Islet of Langerhans (tissue), 1 donor: Measurements from ENCODE around the gene FAM204A.

Experiments used
- FAIRE-seq: peaks from one replicate; lab custom pipeline; 2011; peaks lifted over from hg19 to GRCh38; lab: Jason Lieb, UNC

The FAM204A gene

DNA sequence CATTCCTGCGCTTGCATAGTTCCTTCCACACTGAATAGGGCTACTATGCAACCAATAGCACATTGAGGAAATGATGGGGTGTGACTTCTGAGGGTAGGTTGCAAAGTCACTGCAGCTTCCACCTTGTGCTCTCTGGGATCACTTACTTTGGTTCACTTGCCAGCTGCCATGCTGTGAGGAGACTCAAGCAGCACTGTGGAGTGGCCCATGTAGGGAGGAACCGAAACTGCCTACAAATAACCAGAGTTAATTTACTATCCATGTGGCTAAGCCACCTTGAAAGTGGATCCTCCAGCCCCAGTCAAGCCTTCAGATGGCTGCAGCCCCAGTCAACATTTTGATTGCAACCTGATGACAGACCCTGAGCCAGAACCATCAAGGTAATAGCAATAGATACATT is 64.3 kb downstream of the FAM204A start:
- FAIRE-seq: no peak

DNA sequence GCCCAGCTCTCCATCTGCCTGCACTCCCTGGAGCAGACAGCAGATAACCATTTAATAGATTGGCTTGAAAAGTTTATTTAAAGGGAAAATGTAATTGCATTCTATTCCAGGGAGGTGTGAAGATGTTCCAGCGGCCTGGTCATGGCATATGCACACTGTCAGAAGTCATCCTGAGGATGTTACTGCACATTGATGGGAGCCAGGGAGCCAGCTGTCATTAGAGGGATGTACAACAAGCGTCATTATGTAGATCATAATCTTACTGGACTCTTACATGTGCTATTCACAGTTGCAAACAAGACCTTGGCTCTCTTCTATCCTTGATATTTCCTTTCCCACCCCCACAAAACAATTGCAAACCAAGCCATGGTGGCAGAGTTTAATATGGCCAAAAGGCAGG is 65.4 kb downstream of the FAM204A start:
- FAIRE-seq: no peak

DNA sequence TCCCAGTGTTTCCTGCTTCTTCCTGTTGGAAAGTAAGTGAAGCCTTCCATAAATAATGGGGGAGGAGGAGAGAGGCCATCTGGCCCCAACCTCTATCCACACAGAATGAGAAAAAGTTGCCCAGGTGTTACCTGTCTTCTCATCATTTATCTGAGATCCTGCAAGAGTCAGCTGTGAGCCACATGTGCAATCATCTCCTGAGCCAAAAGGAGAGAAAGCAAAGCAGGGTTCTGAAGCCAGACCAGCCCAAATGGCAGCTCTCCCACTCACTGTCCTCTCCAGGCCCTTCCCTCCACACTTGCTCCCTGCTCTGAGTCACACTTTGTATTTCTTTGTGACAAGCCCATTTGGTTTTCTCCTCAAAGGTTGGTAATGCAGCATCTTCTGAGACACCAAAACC is 65.9 kb downstream of the FAM204A start:
- FAIRE-seq: no peak

GRCh38 chr10:118273662-118274061 is 68.5 kb downstream of the FAM204A start:
- no peak for FAIRE-seq

DNA sequence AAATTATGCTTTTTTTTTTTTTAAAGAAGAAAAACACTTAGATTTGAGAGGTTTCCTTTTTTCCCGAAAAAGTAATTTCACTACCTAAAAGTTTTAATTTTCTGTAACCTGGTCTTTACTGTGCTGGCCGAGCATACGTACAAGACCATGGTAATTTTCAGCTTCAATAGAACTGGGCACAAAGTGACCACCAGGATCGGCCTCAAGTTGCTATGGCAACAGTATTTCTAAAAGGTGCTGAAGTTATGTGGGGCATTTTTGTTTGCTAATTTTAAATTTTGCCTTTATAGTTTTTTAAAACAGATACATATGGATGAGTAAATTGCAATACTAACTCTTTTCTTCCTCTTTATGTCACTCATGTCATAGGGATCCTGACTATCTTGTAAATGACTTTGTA is 69.4 kb downstream of the FAM204A start:
- FAIRE-seq: no peak

- FAIRE-seq: peak; percentile 24
These were observed 69.9 kb downstream of the FAM204A start for GRCh38 chr10:118272149-118272721.

- no peak for FAIRE-seq
These were observed 70.5 kb downstream of the FAM204A start for GRCh38 chr10:118271671-118272070.

DNA sequence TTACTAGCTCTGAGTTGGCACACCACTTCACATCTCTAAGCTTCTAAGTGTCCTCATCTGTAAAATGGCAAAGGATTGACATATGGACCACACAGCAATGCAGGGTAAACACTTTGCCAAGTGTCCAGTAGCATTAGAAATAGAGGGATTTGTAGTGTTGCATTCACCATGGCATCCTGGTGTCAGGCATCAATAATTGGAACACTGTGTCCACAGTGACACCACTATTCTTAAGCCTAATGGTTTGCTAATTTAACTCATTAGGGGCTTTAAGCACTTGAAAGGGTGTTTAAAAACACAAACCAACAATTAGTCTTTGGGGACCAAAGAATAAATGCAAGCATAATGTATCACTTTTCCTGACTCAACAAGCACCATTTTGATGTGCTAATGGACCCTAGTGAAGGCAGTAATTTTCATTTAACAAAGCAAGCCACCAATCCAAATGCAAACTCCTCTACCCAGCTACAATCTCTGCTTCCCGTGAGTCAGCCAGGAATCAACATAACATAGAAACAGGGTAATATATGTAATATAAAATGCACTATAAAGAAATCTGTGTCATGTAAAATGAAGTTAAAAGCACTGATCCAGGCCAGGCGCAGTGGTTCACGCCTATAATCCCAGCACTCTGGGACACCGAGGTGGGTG is 75.9 kb downstream of the FAM204A start:
- FAIRE-seq: no peak

DNA sequence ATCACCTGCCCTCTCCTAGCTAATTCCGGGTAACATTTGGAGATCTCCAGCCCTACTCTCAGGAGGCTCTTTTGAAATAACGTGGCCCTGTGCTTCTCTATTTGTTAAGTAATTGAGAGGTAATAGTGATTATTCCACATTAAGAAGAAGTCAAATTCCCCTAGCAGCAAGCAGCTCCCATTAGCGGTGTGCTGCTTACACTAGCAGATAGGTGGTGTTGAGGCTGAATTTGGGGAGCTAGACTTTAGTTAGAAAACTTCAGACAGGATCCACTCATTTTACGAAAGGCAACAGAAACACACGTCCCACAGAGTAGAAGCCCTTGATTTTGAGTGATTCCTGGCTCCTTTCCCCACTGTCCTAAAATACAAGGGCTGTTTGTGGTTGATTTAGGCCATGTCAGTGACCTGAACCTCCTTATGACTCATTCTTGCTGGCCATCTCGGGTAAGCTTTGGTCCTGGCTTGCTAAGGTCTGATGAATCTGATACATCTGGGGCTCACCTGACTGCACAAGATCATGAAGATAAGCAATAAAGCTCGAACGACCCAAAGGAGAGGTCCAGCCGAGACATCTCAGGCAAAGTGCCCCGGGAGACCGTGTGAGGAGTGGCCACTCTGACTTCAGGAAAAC is 77.2 kb downstream of the FAM204A start:
- FAIRE-seq: no peak

DNA sequence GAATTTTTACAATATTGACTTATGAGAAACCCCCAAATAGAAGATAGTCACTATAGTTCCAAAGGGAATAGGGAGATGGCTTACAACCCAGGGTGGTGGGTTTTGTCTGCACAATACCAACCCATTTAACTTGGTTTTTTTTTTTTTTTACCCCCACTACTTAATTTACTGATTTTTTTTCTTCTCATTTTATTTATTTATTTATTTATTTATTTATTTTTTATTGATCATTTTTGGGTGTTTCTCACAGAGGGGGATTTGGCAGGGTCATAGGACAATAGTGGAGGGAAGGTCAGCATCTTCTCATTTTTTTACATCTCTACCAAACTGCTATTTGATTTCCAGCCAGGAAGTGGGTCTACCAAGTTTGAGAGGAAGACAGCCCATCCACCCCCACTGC is 77.9 kb downstream of the FAM204A start:
- no peak for FAIRE-seq

- no peak for FAIRE-seq
These were observed 79.6 kb downstream of the FAM204A start for GRCh38 chr10:118262538-118262937.

GRCh38 chr10:118259288-118259906 is 82.7 kb downstream of the FAM204A start:
- no peak for FAIRE-seq

- FAIRE-seq: no peak
These were observed 83.8 kb downstream of the FAM204A start for GRCh38 chr10:118258285-118258684.

DNA sequence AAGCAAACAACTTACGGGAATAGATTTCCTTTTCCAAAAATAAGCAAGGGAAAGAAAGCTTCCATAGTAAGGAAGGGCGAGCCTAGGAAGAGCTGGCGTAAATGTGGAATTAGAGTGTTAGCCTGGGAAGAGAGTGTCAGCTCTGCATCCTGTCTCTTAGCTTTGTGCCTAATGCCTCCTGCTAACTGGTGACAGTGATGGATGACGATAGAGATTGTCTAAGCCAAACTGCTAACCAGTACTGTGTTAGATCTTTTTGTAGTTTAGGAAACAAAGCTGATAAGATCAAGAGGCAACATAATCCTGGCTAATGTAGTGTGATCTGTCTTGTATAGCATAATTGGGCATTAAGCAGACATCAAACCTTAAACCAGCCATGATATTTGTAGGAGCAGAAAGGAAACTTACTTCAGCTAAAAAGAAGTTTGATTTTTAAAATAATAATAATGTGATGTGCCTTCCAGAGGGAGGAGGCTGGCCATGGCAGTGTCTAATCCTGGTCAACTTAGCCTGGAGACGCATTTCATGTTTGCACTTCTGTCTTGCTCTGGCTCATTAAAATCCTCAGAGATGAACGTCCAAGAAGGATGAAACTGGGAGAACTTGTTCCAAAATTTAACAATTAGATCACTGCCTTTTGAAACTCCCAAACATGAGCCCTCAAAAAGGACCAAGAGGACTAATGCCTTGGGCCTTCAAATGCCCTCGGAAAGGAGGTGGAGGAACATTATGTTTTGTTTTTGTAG is 85.1 kb downstream of the FAM204A start:
- FAIRE-seq: no peak

GRCh38 chr10:118256209-118256608 is 85.9 kb downstream of the FAM204A start:
- FAIRE-seq: no peak

GRCh38 chr10:118255355-118255754 is 86.8 kb downstream of the FAM204A start:
- no peak for FAIRE-seq

GRCh38 chr10:118254654-118255053 is 87.5 kb downstream of the FAM204A start:
- FAIRE-seq: no peak

GRCh38 chr10:118253397-118253796 is 88.7 kb downstream of the FAM204A start:
- FAIRE-seq: no peak

DNA sequence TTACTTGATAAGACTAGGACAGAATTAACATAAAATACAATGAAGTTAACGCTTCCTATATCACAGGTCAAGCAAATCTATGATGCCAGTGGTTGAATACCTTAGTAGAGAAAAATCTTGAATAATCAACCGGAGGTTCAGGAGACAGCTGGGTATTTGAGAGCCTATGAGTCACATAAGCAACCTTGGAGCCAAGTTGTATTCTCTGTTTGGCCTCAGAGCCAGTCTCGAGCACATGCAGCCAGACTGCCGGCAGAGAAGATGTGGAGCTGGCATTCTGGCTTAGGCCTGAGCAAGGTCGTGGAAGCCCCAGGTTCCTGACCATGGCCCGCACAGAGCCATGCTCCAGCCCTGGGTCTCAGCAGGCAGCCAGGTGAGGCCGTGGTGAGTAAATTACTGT is 90.3 kb downstream of the FAM204A start:
- FAIRE-seq: no peak

- FAIRE-seq: no peak
These were observed 92.4 kb downstream of the FAM204A start for GRCh38 chr10:118249714-118250113.
